Testis (tissue), 3 donors: ENCODE measurements around the gene MYO9B. TPM values are rescaled to one million over a fixed set of nuclear protein-coding genes. Genes with fewer than 3 reads are reported as not detected.
A peak's percentile ranks its signal among the peaks of the same experiment; 100 is the strongest.

ENCODE experiments used
- DNase-seq: peaks from one replicate; pipeline ENCODE4 v3.0.0-alpha.2; 2019
- H3K27ac ChIP-seq, 2 donors: fragments of 200-600 bp; sonication (generic); one replicate each; pipeline ENCODE4 v1.5.1; 2019
- H3K27me3 ChIP-seq: fragments of 200-600 bp; sonication (generic); one replicate; pipeline ENCODE4 v1.5.1; 2019
- H3K36me3 ChIP-seq: fragments of 200-600 bp; sonication (generic); one replicate; pipeline ENCODE4 v1.5.1; 2017; ENCODE audit warnings: low read depth; ENCODE audit errors: missing control alignments
- H3K4me1 ChIP-seq: fragments of 200-600 bp; sonication (generic); one replicate; pipeline ENCODE4 v1.5.1; 2019
- H3K4me3 ChIP-seq, 2 donors: fragments of 200-600 bp; sonication (generic); one replicate each; pipeline ENCODE4 v1.5.1; 2017 to 2019
- H3K9me3 ChIP-seq: fragments of 200-600 bp; sonication (generic); one replicate; pipeline ENCODE4 v1.5.1; 2017
- CTCF ChIP-seq, 3 experiments: fragments of 450-650 bp in 2 of 3; fragments of 200-600 bp in 1 of 3; sonication (generic) in 1 of 3; IDR thresholded peaks; one replicate each; pipeline ENCODE4 v1.5.1; 2016 to 2019; ENCODE audit warnings: antibody characterized with exemption in 3 of 3, mild to moderate bottlenecking in 2 of 3, moderate library complexity in 1 of 3
- POLR2A ChIP-seq: fragments of 450-650 bp; IDR thresholded peaks from one replicate; pipeline ENCODE4 v1.6.1; 2017; ENCODE audit warnings: antibody characterized with exemption, mild to moderate bottlenecking, moderate library complexity
- WGBS, 2 donors: methylation state at CpG; one replicate each; pipeline ENCODE4 v1.1.5; 2018; 5-methylcytosine and 5-hydroxymethylcytosine counted together
- intact Hi-C: fragments of 100-400 bp; cut with DNase I; formaldehyde crosslinking; loops from one replicate; pipeline ENCODE4 v1.15.1; 2023; ENCODE audit warnings: low total_unique reads
- polyA plus RNA-seq: library from polyadenylated mRNA; stranded (reverse); fragments of 350-450 nt; fragmentation: Illumina TruSeq; extraction: RNeasy Lipid Tissue Mini Kit (QIAGEN cat#74804); gene quantifications from one replicate; pipeline ENCODE4 v1.2.3, GENCODE V29; 2014; ENCODE audit warnings: low read depth, low replicate concordance; ENCODE audit not compliant: insufficient read depth
- total RNA-seq, 2 donors: library from RNA; depleted of rRNA; stranded (reverse); fragments of >200 nt; gene quantifications; one replicate each; pipeline ENCODE4 v1.2.3, GENCODE V29; 2016

The MYO9B gene
- total and polyA plus RNA-seq, 3 donors from 2014 or later, result 121 to 407 (median 407) TPM

GRCh38 chr19:17202713-17203112, 127.1 kb downstream of the MYO9B start:
- Histone ChIP-seq H3K4me1 (no peaks in the 10 kb centered on the region), H3K27ac (no peak overlapping the region), H3K4me3 (no peak overlapping the region), H3K9me3 (no peaks in the 10 kb centered on the region), H3K27me3 (no peaks in the 10 kb centered on the region), H3K36me3 (no peaks in the 10 kb centered on the region)
- TF ChIP-seq POLR2A, result no peak
- WGBS, 2 donors, result 88 to 96% methylated on average over 17 of the region's 17 CpGs
- intact Hi-C loops, result loop anchor here (10.0 kb wide), 1 partner anchor 72 kb away; no protein-coding TSS in a partner anchor
- DNase-seq, result no peak

- peak; percentile 67 for DNase-seq
- H3K36me3 ChIP-seq, result no peaks in the 10 kb centered on the region
Measured at GRCh38 chr19:17205237-17206140, 129.9 kb downstream of the MYO9B start.

GRCh38 chr19:17206736-17207581, 131.4 kb downstream of the MYO9B start:
- intact Hi-C loops, result loop anchor here (10.0 kb wide), 1 partner anchor 68 kb away; no protein-coding TSS in a partner anchor
- no peak overlapping the region for H3K4me3 ChIP-seq
- no peaks in the 10 kb centered on the region for H3K9me3 ChIP-seq
- no peak overlapping the region for H3K27ac ChIP-seq
- 93 to 95% methylated on average over 16 to 25 of the region's 25 CpGs for WGBS, 2 donors
- no peak for DNase-seq
- no peak for TF ChIP-seq POLR2A
- no peak for TF ChIP-seq CTCF (IDR thresholded peaks at IDR 0.05)
- no peaks in the 10 kb centered on the region for H3K27me3 ChIP-seq
- no peaks in the 10 kb centered on the region for H3K4me1 ChIP-seq
- H3K36me3 ChIP-seq, result no peaks in the 10 kb centered on the region

More at GRCh38 chr19:17205237-17206140, 129.9 kb downstream of the MYO9B start:
- H3K27me3 ChIP-seq, result no peaks in the 10 kb centered on the region
- TF ChIP-seq POLR2A (no peak), CTCF (IDR thresholded peaks at IDR 0.05) (peak; percentile 37 to 66 (median 51))
- no peak overlapping the region for H3K4me3 ChIP-seq
- H3K4me1 ChIP-seq, result no peaks in the 10 kb centered on the region
- WGBS, 2 donors, result 61 to 80% methylated on average over 3 to 25 of the region's 27 CpGs
- H3K9me3 ChIP-seq, result no peaks in the 10 kb centered on the region
- no peak overlapping the region for H3K27ac ChIP-seq
- intact Hi-C loops, result loop anchor here (10.0 kb wide), 1 partner anchor 69 kb away; no protein-coding TSS in a partner anchor

GRCh38 chr19:17209126-17210036, 133.8 kb downstream of the MYO9B start:
- Histone ChIP-seq H3K4me1 (peaks cover under 1% of the 10 kb centered on the region), H3K36me3 (no peaks in the 10 kb centered on the region), H3K4me3 (no peak overlapping the region), H3K9me3 (no peaks in the 10 kb centered on the region), H3K27ac (no peak overlapping the region), H3K27me3 (no peaks in the 10 kb centered on the region)
- DNase-seq, result peak; percentile 76
- TF ChIP-seq POLR2A (no peak), CTCF (IDR thresholded peaks at IDR 0.05) (no peak)
- intact Hi-C loops, result loop anchor here (10.0 kb wide), 1 partner anchor 65 kb away; no protein-coding TSS in a partner anchor
- 55 to 60% methylated on average over 19 to 27 of the region's 28 CpGs for WGBS, 2 donors
